Endothelial cell (in vitro differentiated cells): ENCODE data around the gene THY1. TPM values are rescaled to one million over a fixed set of nuclear protein-coding genes. Genes with fewer than 3 reads are reported as not detected.

Experiments
- DNase-seq: peaks from one replicate; pipeline ENCODE4 v3.0.0; 2021; ENCODE audit warnings: low spot score
- H3K27ac Mint-ChIP-seq: one replicate; pipeline ENCODE4 v1.8.0; 2021; ENCODE audit warnings: mixed read lengths, inconsistent platforms; ENCODE audit not compliant: unreplicated experiment
- H3K27me3 Mint-ChIP-seq: one replicate; pipeline ENCODE4 v1.8.0; 2021; ENCODE audit warnings: mild to moderate bottlenecking, moderate library complexity, mixed read lengths, inconsistent platforms; ENCODE audit not compliant: unreplicated experiment
- H3K36me3 Mint-ChIP-seq: one replicate; pipeline ENCODE4 v1.8.0; 2021; ENCODE audit warnings: mild to moderate bottlenecking, low read depth, mixed read lengths, inconsistent platforms; ENCODE audit not compliant: unreplicated experiment
- H3K4me1 Mint-ChIP-seq: one replicate; pipeline ENCODE4 v1.8.0; 2021; ENCODE audit warnings: mild to moderate bottlenecking, mixed read lengths, inconsistent platforms; ENCODE audit not compliant: unreplicated experiment
- H3K4me3 Mint-ChIP-seq: one replicate; pipeline ENCODE4 v1.8.0; 2021; ENCODE audit warnings: mild to moderate bottlenecking, mixed read lengths, inconsistent platforms; ENCODE audit not compliant: unreplicated experiment
- H3K9me3 Mint-ChIP-seq: one replicate; pipeline ENCODE4 v1.8.0; 2021; ENCODE audit warnings: mixed read lengths, inconsistent platforms; ENCODE audit not compliant: unreplicated experiment
- CTCF ChIP-seq: fragments of 200-600 bp; sonication (generic); IDR thresholded peaks from one replicate; pipeline ENCODE4 v1.5.0; 2021; ENCODE audit warnings: antibody characterized with exemption; ENCODE audit not compliant: unreplicated experiment
- total RNA-seq: library from RNA; stranded (reverse); fragmentation: NEBNext Ultra II Directional; extraction: Animal tissue kit (Norgen Biotek cat#: 25700); gene quantifications from one replicate; pipeline ENCODE4 v1.2.1, GENCODE V29; 2021; ENCODE audit not compliant: unreplicated experiment

The THY1 gene
- total RNA-seq, 1 donor from 2014 or later, result 526 TPM

GRCh38 chr11:119448380-119448779 lies 25.4 kb upstream of the THY1 start:
- no peak for TF ChIP-seq CTCF
- Mint-ChIP-seq H3K27me3 (peaks cover 4% of the 10 kb centered on the region), H3K4me3 (no peak overlapping the region), H3K27ac (no peak overlapping the region), H3K4me1 (peaks cover 21% of the 10 kb centered on the region), H3K9me3 (no peaks in the 10 kb centered on the region), H3K36me3 (no peaks in the 10 kb centered on the region)
- no peak for DNase-seq

GRCh38 chr11:119447664-119448242 lies 24.8 kb upstream of the THY1 start:
- TF ChIP-seq CTCF, result no peak
- H3K27me3 Mint-ChIP-seq, result peaks cover 4% of the 10 kb centered on the region
- H3K27ac Mint-ChIP-seq, result no peak overlapping the region
- DNase-seq, result no peak
- H3K4me1 Mint-ChIP-seq, result peaks cover 21% of the 10 kb centered on the region
- no peak overlapping the region for H3K4me3 Mint-ChIP-seq
- no peaks in the 10 kb centered on the region for H3K9me3 Mint-ChIP-seq
- no peaks in the 10 kb centered on the region for H3K36me3 Mint-ChIP-seq

- Mint-ChIP-seq H3K27ac (no peak overlapping the region), H3K4me1 (peaks cover 21% of the 10 kb centered on the region)
These were observed 24.1 kb upstream of the THY1 start for GRCh38 chr11:119446871-119447663.

GRCh38 chr11:119446434-119446833 lies 23.5 kb upstream of the THY1 start:
- DNase-seq, result no peak
- Mint-ChIP-seq H3K36me3 (no peaks in the 10 kb centered on the region), H3K27ac (no peak overlapping the region), H3K27me3 (peaks cover 4% of the 10 kb centered on the region), H3K4me1 (peaks cover 22% of the 10 kb centered on the region), H3K4me3 (no peak overlapping the region), H3K9me3 (no peaks in the 10 kb centered on the region)
- no peak for TF ChIP-seq CTCF

More at GRCh38 chr11:119446871-119447663, 24.1 kb upstream of the THY1 start:
- Mint-ChIP-seq H3K27me3 (peaks cover 4% of the 10 kb centered on the region), H3K36me3 (no peaks in the 10 kb centered on the region), H3K9me3 (no peaks in the 10 kb centered on the region), H3K4me3 (no peak overlapping the region)
- DNase-seq, result no peak
- TF ChIP-seq CTCF, result no peak

GRCh38 chr11:119445850-119446249 lies 22.9 kb upstream of the THY1 start:
- Mint-ChIP-seq H3K27ac (no peak overlapping the region), H3K27me3 (peaks cover 4% of the 10 kb centered on the region), H3K4me1 (peaks cover 28% of the 10 kb centered on the region), H3K9me3 (no peaks in the 10 kb centered on the region), H3K36me3 (no peaks in the 10 kb centered on the region), H3K4me3 (no peak overlapping the region)
- DNase-seq, result no peak
- no peak for TF ChIP-seq CTCF
